Measurements from ENCODE around the gene SLC19A1. TPM values are rescaled to one million over a fixed set of nuclear protein-coding genes. Genes with fewer than 3 reads are reported as not detected.
"Not testable (repeated sequence)": the region's sequence is repeated elsewhere in the genome, so short reads cannot be mapped to it uniquely, and the experiment has no call there.

The SLC19A1 gene
- total RNA-seq, 1 donor from 2014 or later = 28.2 TPM

GRCh38 chr21:45531393-45532215 lies 10.6 kb downstream of the SLC19A1 start:
- Mint-ChIP-seq H3K36me3 (peaks cover 3% of the 10 kb centered on the region), H3K4me3 (no peak overlapping the region), H3K27ac (no peak overlapping the region), H3K4me1 (ENCODE audit: unreplicated experiment) (peaks cover 5% of the 10 kb centered on the region), H3K27me3 (no peaks in the 10 kb centered on the region), H3K9me3 (no peaks in the 10 kb centered on the region)
- DNase-seq (ENCODE audit: extremely low spot score, unreplicated experiment) = peak; percentile 69
- TF ChIP-seq CTCF (conservative IDR thresholded peaks at IDR 0.05) = no peak

- not testable (repeated sequence) for H3K4me1 Mint-ChIP-seq (ENCODE audit: unreplicated experiment); H3K36me3 Mint-ChIP-seq; H3K4me3 Mint-ChIP-seq; DNase-seq (ENCODE audit: extremely low spot score, unreplicated experiment); H3K27ac Mint-ChIP-seq; H3K9me3 Mint-ChIP-seq; H3K27me3 Mint-ChIP-seq
These were observed 11.2 kb downstream of the SLC19A1 start for GRCh38 chr21:45531114-45531392.

DNA sequence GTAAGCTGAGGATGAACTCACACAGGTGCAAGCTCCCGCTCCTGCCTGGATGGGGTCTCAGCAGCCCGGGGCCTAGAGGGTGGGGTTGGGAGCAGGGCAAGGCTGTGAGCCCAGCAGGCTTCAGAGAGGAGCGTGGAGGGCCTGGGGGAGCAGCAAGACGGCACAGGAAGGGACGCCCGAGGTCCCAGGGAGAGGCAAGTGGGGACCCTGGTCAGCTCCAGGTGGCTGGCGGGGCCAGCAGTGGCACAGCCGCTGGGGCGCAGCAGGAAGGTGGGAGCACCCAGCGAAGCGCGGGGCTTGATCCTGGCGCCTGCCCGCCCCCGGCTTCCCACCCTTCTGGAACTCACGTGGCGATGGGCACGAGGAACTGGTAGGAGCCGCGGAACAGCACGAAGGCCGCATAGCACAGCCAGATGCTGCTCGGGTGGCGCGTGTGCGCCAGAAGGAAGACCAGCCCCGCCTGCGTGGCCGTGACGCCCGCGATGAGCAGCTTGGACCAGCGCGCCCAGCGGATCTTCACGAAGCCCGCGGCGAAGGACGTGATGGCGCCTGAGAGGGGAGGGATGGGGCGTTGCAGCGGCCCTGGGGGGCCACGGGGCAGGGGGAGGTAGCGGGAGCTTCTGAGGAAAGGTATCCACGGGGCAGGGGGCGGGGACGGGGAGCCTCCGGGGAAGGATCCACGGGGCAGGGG lies 11.7 kb downstream of the SLC19A1 start:
- Mint-ChIP-seq H3K36me3 (peaks cover 3% of the 10 kb centered on the region), H3K4me1 (ENCODE audit: unreplicated experiment) (peaks cover 5% of the 10 kb centered on the region), H3K27ac (no peak overlapping the region), H3K9me3 (no peaks in the 10 kb centered on the region), H3K27me3 (no peaks in the 10 kb centered on the region), H3K4me3 (no peak overlapping the region)
- TF ChIP-seq CTCF (conservative IDR thresholded peaks at IDR 0.05) = no peak
- DNase-seq (ENCODE audit: extremely low spot score, unreplicated experiment) = peak; percentile 66

GRCh38 chr21:45529785-45530422 lies 12.3 kb downstream of the SLC19A1 start:
- Mint-ChIP-seq H3K9me3 (no peaks in the 10 kb centered on the region), H3K36me3 (peaks cover 3% of the 10 kb centered on the region), H3K27me3 (no peaks in the 10 kb centered on the region), H3K27ac (no peak overlapping the region), H3K4me1 (ENCODE audit: unreplicated experiment) (peaks cover 5% of the 10 kb centered on the region), H3K4me3 (no peak overlapping the region)
- TF ChIP-seq CTCF (conservative IDR thresholded peaks at IDR 0.05) = no peak
- peak; percentile 20 for DNase-seq (ENCODE audit: extremely low spot score, unreplicated experiment)

DNA sequence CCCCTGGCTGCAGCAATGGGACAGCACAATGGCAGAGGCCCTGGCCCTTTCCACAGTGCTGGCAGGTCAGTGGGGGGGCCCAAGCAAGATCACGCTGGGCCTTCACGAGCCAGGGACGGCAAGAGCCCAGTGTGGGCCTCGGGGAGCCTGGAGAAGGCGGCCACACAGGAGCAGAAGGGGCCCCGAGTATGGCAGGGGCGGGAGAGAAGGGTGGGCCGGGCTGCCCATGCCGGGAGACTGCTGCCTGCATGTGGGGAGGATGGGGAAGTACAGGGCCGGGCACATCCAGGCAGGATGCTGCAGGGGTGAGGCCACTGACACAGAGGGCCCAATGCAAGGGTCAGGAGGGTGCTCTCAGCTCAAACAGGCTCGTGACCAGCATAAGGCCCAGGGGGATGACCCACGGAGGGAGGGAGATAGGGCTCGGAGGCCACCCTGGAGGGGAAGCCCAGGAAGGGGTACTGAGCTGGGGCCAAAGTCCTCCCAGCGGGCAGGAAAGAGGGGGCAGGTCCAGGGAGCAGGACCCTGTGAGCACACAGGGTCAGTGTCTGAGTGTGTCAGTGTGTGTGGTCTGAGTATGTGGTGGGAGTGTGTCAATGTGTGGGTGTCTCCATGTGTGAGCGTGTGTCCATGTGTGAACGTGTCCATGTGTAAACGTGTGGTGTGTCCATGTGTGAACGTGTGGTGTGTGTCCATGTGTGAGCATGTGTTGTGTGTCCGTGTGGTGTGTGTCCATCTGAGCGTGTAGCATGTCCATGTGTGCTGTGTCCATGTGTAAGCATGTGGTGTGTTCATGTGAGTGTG lies 13.1 kb downstream of the SLC19A1 start:
- Mint-ChIP-seq H3K27me3 (no peaks in the 10 kb centered on the region), H3K27ac (no peak overlapping the region), H3K9me3 (no peaks in the 10 kb centered on the region), H3K36me3 (peaks cover 3% of the 10 kb centered on the region), H3K4me1 (ENCODE audit: unreplicated experiment) (no peaks in the 10 kb centered on the region), H3K4me3 (no peak overlapping the region)
- no peak for TF ChIP-seq CTCF (conservative IDR thresholded peaks at IDR 0.05)
- peak; percentile 53 for DNase-seq (ENCODE audit: extremely low spot score, unreplicated experiment)
